Spleen (tissue), 7 donors: ENCODE data around the gene INVS.

Source experiments
- POLR2A ChIP-seq, 3 donors: fragments of 450-650 bp; IDR thresholded peaks; one replicate each; pipeline ENCODE4 v1.5.1; 2017; ENCODE audit warnings: antibody characterized with exemption in 3 of 3, mild to moderate bottlenecking in 1 of 3
- POLR2AphosphoS5 ChIP-seq, 3 donors: sonication (generic); formaldehyde crosslinking; IDR thresholded peaks; one replicate each; pipeline ENCODE4 v1.5.1; 2017; ENCODE audit warnings: antibody characterized with exemption in 3 of 3
- TF ChIP-seq, protein P1 (sequence below), 11 experiments: fragments of 200-600 bp in 7 of 11; fragments of 450-650 bp in 4 of 11; sonication (generic) in 4 of 11; IDR thresholded peaks in 8 of 11; conservative IDR thresholded peaks in 3 of 11; 1 replicate in 7 of 11; 2 replicates in 4 of 11; pipeline versions ENCODE4 v1.4.0 to v1.8.0; 2016 to 2021; ENCODE audit warnings: antibody characterized with exemption in 11 of 11, inconsistent platforms in 4 of 11, mild to moderate bottlenecking in 1 of 11
- donor health status: DM: no; HTN: no; CAD: no; lungs with moderate emphysema.
- donor health status: DM: no; HTN: no; CAD: no.
- donor health status: DM: no; HTN: no; CAD: no.

DNA sequence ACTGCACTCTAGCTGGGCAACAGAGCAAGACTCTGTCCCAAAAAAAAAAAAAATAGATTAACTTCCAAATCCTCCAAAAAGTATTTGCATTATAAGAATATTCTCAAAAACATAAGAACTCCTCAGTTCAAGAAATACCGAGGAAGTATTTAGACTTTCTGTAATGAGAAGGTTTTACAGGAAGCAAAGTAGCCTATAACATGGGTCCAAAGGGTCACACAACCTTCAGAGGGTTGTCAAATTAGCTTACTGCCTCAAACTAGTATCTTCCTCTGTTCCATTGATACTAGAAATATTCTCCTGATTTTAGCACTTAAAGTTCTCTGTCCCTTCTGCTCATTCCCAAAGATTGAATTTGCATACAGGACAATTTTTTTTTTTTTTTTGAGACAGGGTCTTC, 121.9 kb downstream of the INVS start:
- TF ChIP-seq POLR2AphosphoS5 (IDR thresholded peaks at IDR 0.05) (no peak), POLR2A (IDR thresholded peaks at IDR 0.05) (no peak)
- TF ChIP-seq, protein P1, sequence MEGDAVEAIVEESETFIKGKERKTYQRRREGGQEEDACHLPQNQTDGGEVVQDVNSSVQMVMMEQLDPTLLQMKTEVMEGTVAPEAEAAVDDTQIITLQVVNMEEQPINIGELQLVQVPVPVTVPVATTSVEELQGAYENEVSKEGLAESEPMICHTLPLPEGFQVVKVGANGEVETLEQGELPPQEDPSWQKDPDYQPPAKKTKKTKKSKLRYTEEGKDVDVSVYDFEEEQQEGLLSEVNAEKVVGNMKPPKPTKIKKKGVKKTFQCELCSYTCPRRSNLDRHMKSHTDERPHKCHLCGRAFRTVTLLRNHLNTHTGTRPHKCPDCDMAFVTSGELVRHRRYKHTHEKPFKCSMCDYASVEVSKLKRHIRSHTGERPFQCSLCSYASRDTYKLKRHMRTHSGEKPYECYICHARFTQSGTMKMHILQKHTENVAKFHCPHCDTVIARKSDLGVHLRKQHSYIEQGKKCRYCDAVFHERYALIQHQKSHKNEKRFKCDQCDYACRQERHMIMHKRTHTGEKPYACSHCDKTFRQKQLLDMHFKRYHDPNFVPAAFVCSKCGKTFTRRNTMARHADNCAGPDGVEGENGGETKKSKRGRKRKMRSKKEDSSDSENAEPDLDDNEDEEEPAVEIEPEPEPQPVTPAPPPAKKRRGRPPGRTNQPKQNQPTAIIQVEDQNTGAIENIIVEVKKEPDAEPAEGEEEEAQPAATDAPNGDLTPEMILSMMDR (IDR thresholded peaks at IDR 0.05 in 8 of 11, conservative IDR thresholded peaks at IDR 0.05 in 3 of 11), result no peak
